Hippocampal formation (tissue), 2 donors: ENCODE data around the gene CCSER1.
"Not testable (repeated sequence)": the region's sequence is repeated elsewhere in the genome, so short reads cannot be mapped to it uniquely, and the experiment has no call there.

Experiments
- DNase-seq, 2 donors: peaks; one replicate each; lab custom pipeline; 2025; lab: John Stamatoyannopoulos, UW

Gene CCSER1

DNA sequence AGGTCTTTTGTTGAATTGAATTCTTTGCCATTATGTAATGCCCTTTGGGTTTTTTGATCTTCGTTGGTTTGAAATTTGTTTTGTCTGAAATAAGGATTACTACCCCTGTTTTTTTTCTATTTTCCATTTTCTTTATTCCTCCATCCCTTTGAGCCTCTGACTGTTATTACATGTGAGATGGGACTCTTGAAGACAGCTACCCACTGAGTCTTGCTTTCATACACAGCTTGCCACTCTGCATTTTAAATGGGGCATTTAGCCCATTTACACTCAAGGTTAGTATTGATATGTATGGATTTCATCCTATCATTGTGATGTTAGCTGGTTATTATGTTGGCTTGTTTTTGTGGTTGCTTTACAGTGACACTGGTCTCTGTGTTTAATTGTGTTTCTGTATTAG is 1440.4 kb downstream of the CCSER1 start:
- DNase-seq, result no peak

DNA sequence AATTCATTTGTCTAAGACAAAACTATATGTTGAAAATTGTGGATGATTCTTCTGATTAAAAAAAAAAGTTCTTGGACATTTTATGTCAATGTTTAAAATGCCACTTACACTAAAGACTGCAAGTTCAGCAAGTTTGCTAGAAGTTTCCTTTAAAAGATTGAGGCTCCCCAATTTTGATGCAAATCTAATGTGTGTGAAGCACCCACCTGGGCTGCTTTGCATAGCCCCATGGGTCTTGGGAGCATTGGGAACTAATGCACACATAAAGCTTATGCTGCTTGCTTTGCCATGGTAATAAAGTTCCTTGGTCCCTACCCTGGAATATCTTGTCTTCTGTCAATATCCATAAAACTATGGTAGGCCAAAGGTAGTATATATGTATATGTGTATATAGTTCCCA is 1450.7 kb downstream of the CCSER1 start:
- no peak for DNase-seq

DNA sequence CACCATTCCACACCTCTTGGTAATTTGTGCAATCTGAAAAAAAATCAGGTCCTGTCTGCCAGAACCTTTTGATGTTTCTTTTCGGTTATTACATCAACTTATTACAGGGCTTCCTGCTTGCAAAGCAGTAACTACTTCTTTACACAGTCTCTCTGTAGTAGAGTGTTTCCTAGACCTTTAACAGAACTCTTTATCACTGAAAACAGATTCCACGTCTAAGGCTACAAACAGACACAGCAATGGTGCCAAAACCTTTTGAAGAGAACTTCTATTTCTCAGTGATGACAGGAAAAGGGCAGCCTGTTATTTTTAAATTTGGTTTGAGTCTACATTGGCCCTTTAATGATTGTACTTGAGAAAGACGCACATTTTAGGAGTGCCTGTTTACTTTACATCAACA is 1463.1 kb downstream of the CCSER1 start:
- DNase-seq, result no peak

DNA sequence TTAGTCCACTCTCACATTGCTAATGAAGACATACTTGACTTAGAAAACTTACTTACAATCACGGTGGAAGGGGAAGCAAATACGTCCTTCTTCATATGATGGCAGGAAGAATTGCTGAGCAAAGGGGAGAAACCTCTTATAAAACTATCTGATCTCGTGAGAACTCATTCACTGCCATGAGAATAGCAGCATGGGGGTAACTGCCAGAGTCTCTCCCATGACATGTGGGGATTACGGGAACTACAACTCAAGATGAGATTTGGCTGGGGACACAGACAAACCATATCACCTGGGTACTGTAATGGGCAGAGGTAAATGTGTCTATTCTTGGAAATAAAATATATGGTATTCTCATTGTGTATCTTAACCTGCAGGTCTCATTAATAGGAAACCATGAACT is 1464.9 kb downstream of the CCSER1 start:
- DNase-seq, result no peak

DNA sequence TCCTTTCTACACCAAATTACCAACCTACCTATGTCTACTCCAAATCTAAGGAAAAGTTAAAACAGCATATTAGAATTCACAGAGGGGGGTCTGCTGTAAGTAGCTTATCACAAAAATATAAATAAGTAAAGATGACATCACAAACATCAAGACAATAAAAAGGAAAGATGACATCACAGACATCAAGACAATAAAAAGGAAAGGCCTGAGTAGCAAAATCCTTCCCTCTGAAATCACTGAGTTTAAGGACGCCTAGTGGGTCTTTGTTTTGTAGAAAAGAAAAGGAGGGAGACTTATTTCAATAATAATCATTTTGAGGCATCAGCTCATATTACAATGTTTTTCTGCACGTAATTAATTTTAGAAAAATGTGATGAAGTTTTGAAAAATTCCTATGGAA is 1469.5 kb downstream of the CCSER1 start:
- no peak for DNase-seq

DNA sequence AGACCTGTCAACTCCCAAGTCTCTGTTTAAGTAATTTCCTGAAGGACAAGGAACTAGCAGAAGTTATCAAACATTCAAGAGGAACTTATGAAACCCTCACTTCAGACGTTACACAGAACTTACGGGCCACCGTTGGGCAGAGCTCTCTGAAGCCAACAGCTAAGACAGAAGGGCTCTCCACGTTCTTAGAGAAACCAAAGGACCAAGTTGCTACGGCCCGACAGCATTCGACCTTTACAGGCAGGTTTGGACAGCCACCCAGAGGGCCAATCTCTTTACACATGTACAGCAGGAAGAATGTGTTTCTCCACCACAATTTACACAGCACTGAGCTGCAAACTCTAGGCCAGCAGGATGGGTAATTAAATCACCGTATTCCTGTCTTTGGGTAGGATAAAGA is 1471.5 kb downstream of the CCSER1 start:
- no peak for DNase-seq

DNA sequence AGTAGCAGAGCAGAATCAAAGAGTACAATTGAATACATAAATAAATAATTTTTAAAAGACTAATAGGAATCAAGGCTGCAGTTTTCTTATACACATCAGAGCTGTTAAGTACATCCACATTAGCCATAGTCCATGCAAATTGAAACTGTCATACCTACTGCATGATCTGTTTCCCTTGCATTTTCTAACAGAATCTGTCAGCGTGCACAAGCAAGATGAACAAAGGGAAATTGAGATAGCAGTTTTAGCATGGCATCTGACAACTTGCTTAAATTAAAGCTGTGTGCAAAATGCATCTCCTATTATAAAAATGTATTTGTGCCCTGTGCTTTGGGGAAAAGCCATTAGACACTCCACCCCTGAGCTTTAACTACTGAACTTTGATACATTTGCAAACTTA is 1473.1 kb downstream of the CCSER1 start:
- no peak for DNase-seq

DNA sequence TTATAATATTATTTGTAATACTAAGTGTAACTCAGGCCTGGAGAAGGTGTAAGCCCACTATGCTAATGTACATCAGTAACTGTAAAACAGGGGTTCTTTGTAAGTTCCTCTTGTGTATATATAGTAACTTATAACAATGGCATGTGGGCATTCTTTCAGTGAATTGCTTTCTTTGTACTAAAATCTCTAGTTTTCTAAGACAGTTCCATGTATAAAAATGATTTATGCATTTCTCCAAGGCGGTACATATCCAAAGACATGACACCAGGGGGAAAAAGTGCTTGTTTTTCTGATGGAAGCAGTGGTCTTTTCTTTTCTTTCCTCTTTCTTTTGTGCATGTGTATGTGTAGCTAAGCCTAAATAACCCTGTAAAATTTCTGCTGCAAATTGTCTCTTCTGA is 1474.2 kb downstream of the CCSER1 start:
- DNase-seq, result no peak

DNA sequence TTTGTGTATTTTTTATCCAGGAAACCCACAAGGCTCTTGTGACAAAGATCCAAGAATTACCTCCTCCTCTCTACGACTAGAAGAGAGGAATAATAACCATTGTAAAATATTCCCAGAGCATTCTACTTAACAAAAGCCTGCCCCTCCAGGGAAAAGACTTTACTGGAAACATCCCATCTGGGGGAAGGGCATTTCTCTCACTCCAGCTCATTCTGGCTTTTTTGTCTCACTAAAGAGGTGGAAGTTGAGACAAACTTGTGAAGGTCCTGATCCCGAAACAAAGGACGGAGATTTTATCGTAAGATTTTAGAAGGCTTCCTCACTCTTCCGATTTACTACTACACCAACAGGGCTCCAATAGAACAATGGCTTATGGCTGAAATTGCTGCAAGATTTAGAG is 1484.6 kb downstream of the CCSER1 start:
- DNase-seq, result no peak

DNA sequence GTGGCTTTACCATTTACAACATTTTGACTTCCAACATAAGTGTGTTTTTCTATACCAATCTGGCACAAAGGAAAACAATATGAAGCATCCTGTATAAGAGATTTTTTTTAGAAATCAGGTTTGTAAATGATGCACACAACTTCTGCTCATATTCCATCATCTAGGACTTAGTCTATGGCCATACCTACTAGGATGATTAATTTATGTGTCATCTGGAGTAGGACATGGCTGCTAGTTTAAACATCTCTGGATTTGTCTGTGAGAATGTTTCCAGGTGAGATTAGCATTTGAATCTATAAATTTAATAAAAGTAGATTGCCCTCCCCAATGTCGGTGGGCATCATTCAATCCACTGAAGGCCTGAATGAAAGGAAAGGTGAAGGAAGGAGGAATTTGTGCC is 1493.8 kb downstream of the CCSER1 start:
- DNase-seq, result no peak

DNA sequence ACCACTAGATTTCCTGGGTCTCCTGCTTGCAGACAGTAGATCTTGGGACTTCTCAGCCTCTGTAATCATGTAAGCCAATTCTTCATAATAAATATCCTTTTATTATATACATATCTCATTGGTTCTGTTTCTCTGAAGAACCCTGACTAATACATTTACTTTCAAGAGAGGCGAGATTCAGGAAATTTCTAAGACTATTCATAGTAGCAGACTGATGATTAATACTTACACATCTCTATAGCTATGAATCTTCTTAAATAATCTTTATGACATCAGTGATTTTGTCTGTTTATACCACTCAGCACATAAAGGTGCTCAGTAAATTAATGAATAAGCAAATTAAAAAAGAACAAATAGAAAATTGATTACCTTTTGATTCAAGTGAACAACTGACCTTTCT is 1494.3 kb downstream of the CCSER1 start:
- no peak for DNase-seq

DNA sequence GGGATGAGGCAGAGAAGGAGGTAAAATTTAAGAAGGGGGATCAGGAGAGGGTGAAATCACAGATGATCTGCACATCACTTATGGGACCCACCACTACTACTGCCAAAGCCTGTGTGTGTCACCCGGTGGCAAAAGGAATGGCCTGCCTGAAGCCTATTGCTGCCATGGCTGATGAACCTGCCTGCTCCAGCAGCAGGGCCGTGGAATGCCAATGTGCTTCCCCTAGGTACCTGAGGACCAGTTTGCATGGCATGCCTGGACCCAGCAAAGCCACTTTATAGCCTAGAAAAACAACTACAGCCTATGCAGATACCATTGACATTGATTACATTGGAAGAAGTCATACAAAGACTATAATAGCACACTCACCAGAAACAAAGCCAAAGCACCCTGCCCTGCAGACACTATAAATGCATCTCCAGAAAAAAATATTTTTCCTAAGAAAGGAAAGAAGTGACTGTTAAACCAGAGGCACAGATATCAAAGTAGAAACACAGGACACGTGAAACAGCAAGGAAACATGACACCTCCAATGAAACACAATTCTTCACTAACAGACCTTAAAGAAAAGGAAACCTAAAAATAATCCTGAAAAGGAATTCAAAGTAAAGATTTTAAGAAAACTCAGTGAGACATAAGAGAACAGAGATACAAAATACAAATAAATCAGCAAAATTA is 1495.9 kb downstream of the CCSER1 start:
- no peak for DNase-seq

DNA sequence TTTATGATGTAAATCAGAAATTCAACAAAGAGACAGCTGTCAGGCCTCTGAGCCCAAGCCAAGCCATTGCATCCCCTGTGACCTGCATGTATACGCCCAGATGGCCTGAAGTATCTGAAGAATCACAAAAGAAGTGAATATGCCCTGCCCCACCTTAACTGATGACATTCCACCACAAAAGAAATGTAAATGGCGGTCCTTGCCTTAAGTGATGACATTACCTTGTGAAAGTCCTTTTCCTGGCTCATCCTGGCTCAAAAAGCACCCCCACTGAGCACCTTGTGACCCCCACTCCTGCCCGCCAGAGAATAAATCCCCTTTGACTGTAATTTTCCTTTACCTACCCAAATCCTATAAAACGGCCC is 1496.4 kb downstream of the CCSER1 start:
- DNase-seq, result not testable (repeated sequence)

DNA sequence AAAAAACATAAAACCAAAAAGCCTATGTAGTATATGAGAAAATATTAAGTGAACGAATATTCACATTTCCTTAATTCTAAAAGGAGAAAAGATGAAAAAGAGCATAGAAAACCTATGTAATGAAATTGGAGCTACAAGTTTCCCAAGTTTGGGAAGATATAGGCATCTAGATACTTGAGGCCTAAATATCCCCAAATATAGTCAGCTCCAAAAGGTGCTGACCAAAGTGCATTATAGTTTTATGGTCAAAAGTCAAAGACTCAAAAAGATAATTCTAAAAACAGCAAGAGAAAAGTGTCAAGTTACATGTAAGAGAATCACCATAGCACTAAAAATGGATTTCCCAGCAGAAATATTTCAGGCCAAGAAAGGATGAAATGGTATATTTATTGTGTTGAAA is 1502.9 kb downstream of the CCSER1 start:
- no peak for DNase-seq

DNA sequence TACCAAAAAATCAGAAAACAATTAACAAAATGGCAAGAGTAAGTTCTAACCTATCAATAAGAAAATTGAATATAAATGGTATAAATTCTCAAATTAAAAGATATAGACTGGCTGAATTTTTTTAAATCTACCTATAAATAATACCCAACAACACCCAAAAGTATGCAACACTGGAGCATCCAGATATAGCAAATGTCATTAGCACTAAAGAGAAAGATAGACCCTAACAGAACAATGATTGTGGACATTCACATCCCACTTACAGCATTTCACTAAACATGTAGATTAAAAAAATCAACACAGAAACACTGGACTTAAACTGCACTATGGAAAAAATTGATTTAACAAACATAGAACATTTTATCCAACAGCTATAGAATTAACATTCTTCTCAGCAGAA is 1503.6 kb downstream of the CCSER1 start:
- no peak for DNase-seq

DNA sequence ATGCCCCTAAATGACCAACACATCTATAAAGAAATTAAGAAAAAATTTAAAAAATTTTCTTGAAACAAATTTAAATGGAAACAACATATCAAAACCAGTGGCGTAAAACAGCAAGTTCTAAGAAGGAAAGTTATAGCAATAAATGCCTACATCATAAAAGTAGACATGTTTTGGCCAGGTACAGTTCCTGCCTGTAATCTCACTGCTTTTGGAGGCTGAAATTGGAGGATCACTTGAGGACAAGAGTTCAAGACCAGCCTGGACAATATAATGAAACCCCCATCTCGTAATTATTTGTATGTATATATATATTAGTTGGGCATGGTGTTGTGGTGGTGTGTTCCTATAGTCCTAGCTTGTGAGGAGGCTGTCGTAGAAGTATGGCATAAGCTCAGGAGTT is 1504.1 kb downstream of the CCSER1 start:
- no peak for DNase-seq

DNA sequence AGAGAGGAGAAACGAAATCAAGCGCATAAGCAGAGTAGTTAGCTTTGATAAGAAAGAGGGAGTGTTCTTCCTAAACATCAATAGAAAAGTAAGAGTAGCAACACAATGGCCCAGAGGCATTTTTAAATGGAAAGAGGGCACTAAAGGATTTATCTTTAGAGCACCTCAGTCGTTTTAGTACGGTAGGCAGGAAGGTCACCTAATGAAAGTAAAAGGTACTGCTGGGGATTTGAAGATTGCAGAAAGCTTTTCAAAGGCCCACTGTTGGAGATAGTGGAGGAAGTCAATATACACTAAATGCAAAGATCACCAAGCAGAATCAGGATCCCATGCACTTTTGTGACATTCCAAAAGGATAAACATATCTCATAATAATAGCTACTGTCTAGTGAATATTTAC is 1508.9 kb downstream of the CCSER1 start:
- no peak for DNase-seq
